ENCODE measurements around the gene FAM124B.
A peak's percentile ranks its signal among the peaks of the same experiment; 100 is the strongest.

- TF ChIP-seq, protein P1, sequence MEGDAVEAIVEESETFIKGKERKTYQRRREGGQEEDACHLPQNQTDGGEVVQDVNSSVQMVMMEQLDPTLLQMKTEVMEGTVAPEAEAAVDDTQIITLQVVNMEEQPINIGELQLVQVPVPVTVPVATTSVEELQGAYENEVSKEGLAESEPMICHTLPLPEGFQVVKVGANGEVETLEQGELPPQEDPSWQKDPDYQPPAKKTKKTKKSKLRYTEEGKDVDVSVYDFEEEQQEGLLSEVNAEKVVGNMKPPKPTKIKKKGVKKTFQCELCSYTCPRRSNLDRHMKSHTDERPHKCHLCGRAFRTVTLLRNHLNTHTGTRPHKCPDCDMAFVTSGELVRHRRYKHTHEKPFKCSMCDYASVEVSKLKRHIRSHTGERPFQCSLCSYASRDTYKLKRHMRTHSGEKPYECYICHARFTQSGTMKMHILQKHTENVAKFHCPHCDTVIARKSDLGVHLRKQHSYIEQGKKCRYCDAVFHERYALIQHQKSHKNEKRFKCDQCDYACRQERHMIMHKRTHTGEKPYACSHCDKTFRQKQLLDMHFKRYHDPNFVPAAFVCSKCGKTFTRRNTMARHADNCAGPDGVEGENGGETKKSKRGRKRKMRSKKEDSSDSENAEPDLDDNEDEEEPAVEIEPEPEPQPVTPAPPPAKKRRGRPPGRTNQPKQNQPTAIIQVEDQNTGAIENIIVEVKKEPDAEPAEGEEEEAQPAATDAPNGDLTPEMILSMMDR (IDR thresholded peaks at IDR 0.05), result 0 out of 2 replicates have a peak, but pooled peaks have one; percentile 20
- TF ChIP-seq ZFX (IDR thresholded peaks at IDR 0.05; ENCODE audit: borderline replicate concordance), result no peak
Measured at GRCh38 chr2:224377751-224378700, 23.9 kb downstream of the FAM124B start.

Measured in 22Rv1 (cell line).